ENCODE data around the gene MAZ.
"Not testable (repeated sequence)": the region's sequence is repeated elsewhere in the genome, so short reads cannot be mapped to it uniquely, and the experiment has no call there.

Gene MAZ

GRCh38 chr16:29825145-29826044, 19.1 kb downstream of the MAZ start:
- DNase-seq (ENCODE audit: low spot score), result peak; percentile 77

GRCh38 chr16:29826342-29826695, 20.0 kb downstream of the MAZ start:
- DNase-seq (ENCODE audit: low spot score), result no peak

DNA sequence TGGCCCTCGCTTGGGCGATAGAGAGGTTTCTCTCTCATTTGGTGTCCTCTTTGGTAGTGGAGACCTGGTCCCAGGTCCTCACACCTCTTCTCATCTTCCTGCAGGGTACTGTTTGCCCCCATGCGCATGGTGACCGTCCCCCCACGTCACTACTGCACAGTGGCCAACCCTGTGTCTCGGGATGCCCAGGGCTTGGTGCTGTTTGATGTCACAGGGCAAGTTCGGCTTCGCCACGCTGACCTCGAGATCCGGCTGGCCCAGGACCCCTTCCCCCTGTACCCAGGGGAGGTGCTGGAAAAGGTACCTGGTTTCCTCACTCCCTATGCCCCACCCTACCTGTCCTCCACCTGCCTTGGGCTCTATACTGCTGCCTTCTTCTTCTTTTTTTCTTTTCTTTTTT, 24.4 kb downstream of the MAZ start:
- DNase-seq (ENCODE audit: low spot score), result no peak

DNA sequence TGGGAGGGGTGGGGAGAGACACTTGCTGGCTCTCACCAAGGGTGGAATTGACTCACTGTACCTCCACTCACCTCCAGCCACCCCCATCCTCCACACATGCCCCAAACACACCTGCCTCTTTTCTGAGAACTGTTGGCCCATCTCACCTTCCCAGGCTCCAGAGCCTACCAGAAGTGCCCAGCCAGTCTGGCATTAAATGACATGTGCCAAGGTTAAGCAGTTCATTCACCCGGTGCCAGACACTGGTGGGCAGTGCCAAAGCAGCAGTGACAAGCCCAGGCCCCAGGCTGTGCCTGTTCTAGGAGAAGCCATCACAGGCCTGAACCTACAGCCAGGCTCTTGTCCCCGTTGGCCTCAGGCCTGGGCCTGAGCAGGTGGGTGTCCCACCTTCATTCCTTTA, 25.2 kb downstream of the MAZ start:
- DNase-seq (ENCODE audit: low spot score), result no peak

GRCh38 chr16:29833219-29833618, 26.9 kb downstream of the MAZ start:
- DNase-seq (ENCODE audit: low spot score), result not testable (repeated sequence)

DNA sequence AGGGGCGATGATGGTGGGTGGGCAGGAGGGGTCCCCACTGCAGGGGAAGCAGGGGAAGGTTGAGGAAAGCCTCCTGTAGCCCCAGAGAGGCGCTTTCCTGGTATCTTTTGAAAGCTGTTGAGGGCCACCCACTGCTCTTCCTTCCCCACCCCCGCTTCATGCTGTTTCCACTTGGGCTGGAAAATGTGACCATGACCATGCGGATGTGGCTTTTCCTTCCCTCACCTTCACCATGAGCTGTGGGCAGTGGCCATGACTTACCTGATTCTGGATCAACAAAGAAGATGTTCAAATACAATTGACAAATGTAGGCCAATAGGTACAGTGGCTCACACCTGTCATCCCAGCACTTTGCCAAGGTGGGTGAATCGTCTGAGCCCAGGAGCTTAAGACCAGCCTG, 27.8 kb downstream of the MAZ start:
- no peak for DNase-seq (ENCODE audit: low spot score)

GRCh38 chr16:29835926-29836325, 29.6 kb downstream of the MAZ start:
- no peak for DNase-seq (ENCODE audit: low spot score)

DNA sequence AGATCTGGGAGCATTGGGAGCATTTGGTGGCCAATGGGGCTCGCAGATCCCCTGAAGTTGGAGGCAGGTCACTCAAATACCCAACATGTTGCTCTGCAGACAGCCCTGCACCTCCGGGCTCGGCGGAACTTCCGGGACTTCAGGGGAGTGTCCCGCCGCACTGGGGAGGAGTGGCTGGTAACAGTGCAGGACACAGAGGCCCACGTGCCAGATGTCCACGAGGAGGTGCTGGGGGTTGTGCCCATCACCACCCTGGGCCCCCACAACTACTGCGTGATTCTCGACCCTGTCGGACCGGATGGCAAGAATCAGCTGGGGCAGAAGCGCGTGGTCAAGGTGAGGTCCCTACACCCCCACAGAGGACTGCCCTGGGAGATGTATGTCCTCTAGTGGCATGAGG, 30.3 kb downstream of the MAZ start:
- no peak for DNase-seq (ENCODE audit: low spot score)

GRCh38 chr16:29837841-29838240, 31.5 kb downstream of the MAZ start:
- no peak for DNase-seq (ENCODE audit: low spot score)

- DNase-seq (ENCODE audit: low spot score), result no peak
Measured at GRCh38 chr16:29839822-29840221, 33.5 kb downstream of the MAZ start.

DNA sequence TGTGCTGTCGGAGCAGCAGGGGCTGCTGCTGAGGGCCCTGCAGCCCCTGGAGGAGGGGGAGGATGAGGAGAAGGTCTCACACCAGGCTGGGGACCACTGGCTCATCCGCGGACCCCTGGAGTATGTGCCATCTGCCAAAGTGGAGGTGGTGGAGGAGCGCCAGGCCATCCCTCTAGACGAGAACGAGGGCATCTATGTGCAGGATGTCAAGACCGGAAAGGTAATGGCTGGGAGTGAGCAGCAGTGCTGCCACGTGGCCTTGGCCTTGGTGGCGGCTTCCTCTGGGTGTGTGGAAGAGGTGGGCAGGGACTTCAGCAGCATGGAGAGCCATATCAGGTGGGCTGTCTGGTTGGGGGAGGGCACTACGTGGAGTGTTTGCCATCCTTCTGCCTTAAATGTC, 33.9 kb downstream of the MAZ start:
- no peak for DNase-seq (ENCODE audit: low spot score)

- DNase-seq (ENCODE audit: low spot score), result no peak
Measured at GRCh38 chr16:29841631-29842030, 35.3 kb downstream of the MAZ start.

DNA sequence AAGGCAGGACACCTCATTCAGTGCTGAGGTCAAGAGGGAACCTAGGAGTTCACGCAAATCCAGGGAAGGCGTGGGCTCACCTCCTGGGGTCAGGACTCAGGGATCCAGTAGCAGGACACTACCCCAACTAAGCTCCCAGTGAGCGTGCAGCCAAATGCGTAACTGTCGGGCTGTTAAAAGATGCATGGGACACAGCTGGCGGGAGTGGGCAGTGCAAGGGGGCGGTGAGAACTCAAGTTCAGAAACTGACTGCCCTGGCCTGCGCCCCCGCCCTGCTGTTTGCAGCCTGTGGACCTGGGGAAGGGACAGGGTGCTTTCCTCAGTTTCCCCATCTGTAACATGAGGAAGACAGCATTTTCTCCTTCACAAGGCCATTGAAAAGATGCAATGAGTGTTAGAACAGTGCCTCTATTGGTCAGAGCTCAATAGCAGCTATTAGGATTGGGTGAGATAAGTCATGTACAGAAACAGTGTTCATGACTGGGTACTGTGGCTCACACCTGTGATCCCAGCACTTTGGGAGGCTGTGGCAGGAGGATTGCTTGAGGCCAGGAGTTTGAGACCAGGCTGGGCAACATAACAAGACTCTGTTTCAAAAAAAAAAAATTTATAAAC, 36.5 kb downstream of the MAZ start:
- no peak for DNase-seq (ENCODE audit: low spot score)

- no peak for DNase-seq (ENCODE audit: low spot score)
Measured at GRCh38 chr16:29843931-29844330, 37.6 kb downstream of the MAZ start.

DNA sequence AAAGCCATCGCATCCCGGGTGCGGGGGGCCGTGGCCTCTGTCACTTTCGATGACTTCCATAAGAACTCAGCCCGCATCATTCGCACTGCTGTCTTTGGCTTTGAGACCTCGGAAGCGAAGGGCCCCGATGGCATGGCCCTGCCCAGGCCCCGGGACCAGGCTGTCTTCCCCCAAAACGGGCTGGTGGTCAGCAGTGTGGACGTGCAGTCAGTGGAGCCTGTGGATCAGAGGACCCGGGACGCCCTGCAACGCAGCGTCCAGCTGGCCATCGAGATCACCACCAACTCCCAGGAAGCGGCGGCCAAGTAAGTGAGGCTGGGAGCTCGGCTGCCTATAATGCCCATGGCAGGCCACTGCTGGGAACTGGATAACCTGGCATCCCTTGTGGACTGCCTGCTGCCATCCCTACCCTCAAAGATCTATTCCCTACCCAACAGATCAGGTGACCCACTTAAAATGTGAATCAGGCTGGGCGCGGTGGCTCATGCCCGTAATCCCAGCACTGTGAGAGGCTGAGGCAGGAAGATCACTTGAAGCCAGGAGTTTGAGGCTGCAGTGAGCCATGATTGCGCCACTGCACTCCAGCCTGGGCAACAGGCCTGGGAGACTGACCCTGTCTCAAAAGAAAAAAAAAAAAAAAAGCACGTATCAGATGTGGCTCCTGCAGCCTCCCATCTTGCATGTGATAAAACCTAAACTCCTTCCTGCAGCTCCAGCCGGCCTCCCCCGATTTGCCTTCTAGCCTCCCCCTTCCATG, 38.4 kb downstream of the MAZ start:
- no peak for DNase-seq (ENCODE audit: low spot score)

DNA sequence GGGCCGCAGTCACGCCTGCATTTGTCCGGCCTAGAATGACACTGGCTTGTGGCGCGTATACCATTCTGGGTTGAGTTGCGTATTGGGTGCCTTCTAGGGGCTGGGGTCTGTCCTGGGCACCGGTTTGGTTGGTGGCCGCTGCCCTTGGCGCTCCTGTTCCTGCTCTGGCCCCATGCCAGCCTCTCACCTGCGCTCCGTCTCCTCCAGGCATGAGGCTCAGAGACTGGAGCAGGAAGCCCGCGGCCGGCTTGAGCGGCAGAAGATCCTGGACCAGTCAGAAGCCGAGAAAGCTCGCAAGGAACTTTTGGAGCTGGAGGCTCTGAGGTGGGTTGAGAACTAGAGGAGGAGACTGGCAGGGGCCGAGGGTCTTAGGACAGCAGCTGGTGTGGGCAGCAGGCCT, 39.3 kb downstream of the MAZ start:
- DNase-seq (ENCODE audit: low spot score), result no peak

DNA sequence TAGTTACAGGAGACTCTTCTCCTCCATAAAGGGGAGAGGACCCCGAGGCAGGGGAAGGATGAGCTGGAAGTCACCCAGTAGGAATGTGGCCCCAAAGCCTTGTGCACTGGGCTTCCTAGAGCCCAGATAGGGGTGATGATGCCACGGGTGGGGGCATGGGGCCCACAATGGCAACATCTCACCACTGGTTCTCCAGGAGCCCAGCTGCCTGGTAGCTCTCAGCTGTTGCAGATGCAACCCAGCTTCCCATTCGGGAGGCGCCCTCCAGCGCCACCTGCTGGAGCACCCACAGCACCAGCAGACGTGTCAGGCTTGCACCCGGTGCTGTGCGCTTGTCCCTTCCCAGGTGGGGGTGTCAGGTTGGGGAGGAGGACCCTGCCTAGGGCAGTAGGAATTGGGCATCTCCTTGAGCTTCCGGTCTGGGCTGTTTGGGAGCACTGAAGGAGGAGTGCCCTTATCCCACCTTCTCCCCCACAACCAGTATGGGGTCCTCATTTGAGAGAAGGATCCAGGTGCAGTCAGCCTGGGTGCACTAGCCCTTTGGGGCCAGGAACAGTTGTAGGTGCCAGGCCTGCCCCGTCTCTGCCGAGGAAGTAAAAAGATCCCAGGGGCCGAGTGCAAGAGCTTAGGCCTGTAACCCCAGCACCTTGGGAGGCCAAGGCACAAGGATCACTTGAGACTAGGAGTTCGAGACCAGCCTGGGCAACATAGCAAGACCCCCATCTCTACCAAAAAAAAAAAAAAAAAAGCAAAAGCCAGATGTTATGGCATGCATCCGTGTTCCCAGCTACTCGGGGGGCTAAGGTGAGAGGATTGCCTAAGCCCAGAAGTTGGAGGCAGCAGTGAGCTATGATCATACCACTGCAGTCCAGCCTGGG, 42.3 kb downstream of the MAZ start:
- peak; percentile 51 for DNase-seq (ENCODE audit: low spot score)

GRCh38 chr16:29849505-29849904, 43.2 kb downstream of the MAZ start:
- DNase-seq (ENCODE audit: low spot score), result no peak

- no peak for DNase-seq (ENCODE audit: low spot score)
Measured at GRCh38 chr16:29850998-29851397, 44.7 kb downstream of the MAZ start.

- no peak for DNase-seq (ENCODE audit: low spot score)
Measured at GRCh38 chr16:29852654-29853053, 46.3 kb downstream of the MAZ start.

- no peak for DNase-seq (ENCODE audit: low spot score)
Measured at GRCh38 chr16:29854520-29855100, 48.3 kb downstream of the MAZ start.
